HG03378 (cell line): ENCODE measurements around the gene EFNA4.

Experiments used
- ATAC-seq: cut with Tn5 transposase; IDR thresholded peaks from one replicate; pipeline ENCODE4 v1.9.1; 2021; ENCODE audit warnings: mild to moderate bottlenecking, moderate library complexity; ENCODE audit not compliant: unreplicated experiment

Gene EFNA4

DNA sequence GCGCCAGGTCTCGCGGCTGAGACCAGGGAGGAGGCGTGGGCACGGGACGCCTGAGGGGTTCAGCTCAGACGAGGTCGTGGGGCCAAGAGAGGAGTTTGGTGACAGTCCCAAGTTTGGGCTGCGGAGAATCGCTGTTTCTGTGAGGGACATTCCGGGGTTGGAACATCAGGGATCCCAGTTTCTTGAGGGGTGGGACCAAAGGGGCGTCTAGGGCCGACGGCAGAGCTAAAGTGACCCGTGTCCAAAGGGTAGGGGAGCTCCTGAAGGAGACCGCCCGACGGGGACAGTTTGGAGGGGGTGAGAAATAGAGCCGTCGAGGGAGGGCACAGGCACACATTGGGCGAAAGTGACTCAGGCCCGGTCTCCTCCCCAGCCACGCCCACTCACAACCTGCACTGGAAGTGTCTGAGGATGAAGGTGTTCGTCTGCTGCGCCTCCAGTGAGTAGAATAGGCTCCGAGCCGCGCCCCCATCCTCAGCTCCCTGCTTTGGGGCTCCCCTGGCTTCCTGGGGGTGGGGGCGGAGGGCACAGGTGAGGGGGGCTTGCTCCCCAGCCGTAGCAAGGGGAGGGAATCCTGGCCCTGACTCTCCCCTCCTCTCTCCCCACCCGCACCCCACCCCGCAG lies 22.1 kb downstream of the EFNA4 start:
- no peak for ATAC-seq

DNA sequence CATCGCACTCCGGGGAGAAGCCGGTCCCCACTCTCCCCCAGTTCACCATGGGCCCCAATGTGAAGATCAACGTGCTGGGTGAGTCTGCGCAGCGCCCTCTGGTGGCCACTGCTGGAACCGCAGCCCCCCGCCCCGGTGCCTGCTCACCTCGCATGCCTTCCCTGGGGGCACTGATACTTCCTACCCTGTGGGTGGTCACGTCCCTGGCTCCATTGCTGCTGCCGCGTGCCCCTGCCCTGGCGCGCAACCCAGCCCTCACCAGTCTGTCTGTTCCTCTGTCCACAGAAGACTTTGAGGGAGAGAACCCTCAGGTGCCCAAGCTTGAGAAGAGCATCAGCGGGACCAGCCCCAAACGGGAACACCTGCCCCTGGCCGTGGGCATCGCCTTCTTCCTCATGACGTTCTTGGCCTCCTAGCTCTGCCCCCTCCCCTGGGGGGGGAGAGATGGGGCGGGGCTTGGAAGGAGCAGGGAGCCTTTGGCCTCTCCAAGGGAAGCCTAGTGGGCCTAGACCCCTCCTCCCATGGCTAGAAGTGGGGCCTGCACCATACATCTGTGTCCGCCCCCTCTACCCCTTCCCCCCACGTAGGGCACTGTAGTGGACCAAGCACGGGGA lies 22.7 kb downstream of the EFNA4 start:
- ATAC-seq = no peak

DNA sequence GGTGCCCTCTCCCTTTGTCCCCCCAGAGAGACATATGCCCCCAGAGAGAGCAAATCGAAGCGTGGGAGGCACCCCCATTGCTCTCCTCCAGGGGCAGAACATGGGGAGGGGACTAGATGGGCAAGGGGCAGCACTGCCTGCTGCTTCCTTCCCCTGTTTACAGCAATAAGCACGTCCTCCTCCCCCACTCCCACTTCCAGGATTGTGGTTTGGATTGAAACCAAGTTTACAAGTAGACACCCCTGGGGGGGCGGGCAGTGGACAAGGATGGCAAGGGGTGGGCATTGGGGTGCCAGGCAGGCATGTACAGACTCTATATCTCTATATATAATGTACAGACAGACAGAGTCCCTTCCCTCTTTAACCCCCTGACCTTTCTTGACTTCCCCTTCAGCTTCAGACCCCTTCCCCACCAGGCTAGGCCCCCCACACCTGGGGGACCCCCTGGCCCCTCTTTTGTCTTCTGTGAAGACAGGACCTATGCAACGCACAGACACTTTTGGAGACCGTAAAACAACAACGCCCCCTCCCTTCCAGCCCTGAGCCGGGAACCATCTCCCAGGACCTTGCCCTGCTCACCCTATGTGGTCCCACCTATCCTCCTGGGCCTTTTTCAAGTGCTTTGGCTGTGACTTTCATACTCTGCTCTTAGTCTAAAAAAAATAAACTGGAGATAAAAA lies 23.5 kb downstream of the EFNA4 start:
- no peak for ATAC-seq

DNA sequence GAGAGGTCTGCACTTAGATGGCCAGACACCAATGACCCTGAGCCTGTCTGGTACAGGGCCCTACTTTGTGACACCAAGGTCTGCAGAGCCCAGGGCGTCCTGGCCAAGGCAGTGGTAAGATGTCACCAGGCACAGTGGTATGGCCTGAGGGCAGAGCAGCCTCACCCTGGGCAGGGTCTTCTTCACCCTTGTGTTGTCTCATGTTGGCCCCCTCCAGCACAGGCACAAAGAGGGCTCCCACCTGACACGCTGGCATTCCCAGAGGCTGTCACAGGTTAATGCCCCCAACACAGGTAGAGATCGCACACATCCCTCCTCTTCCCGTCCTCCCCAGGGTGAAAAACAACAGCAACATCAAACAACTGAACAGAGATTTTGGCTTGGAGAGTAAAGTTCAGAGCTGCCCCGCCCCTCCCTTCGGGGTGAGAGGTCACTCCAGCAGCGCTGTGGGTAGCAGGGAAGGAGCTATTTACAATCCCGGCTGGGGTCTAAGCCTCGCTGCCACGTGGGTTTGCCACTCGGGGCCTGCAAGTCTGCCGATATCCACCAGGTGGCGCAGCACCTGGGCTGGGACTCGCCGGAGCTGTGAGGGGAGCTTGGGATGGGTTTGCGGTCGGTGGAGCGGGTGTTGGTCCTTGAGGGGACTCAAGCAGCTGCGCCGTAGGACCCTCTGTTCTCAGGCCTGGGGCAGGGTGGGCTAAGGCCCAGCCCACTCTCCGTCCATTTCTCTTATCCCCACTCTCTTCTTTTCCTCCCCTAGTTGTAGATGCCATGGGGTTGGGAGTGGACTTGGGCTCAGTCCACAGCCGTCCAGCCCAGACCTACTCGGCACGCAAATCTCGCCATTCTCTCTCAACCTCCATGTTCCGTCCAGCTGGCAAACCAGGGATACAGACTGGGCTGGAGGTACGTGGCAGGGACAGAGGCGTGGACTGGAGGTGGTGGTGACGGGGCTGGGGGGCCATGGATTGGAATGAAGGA lies 27.8 kb downstream of the EFNA4 start:
- no peak for ATAC-seq

DNA sequence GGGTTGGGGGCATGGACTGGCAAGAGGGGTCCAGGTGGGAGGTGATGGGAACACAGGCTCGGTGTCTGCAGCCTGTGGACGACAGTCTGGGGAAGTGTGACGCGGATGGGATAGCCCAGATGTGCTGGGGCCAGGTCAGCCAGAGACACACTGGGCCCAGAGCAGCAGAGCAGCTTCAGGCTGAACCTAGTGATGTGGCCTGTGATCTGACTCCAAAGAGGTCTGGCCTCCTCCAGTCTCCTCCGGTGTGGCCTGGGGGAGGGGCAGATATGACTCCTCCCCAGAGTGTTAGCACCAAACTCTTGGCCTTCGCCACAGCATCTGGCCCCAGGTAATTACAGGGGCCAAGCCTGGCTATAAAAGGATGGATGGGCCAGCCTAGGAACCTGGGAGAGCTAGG lies 28.6 kb downstream of the EFNA4 start:
- ATAC-seq = no peak

DNA sequence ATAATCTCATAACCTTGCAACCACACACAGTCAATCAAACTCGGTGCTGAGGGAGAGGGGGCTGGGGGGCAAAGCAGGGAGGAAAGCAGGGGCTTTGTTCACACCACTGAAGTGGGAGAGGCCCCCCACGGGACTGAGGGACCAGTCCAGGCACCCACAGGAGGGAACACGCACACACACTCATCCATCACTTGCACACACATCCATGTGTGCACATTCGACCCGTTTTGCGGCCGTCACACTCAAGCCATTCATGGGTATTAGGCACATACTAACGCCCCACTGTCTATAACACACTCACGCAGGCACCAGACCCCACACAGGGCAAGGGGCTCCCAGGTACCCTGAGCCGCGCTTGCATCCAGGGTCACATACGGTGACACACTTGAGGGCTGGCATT lies 29.1 kb downstream of the EFNA4 start:
- ATAC-seq = no peak

DNA sequence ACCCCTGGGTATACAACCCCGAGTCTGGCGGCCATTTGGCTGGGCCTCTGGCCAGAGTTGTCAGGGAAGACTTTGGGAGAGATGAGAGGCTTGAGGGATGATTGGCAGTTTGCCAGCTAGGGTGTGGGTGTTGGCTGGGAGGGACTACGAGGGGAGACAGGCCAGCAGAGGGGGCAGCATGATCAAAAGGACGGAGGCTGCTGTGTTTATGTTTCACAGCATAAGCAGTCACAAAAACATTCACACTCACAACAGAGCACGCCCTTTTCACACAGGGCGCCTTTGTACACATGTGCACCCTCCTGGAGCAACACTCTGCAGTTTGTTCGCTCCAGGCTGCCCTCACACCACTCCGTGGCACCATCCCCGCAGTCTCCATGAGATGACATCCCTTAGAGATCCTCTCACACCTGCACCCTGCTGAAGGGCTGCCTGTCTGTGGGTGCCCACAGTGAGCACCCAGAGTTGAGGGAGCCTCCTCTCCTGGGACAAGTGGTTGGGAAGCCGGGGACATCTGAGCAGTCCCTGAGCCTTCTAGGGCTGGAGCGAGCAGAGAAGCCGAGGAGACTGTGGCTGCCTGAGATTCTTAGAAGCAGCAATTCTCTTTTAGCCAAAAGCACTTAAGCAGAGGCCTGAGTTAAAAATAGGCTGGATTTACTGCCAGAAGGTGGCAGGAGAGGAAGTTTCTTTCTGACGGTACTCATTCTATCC lies 30.5 kb downstream of the EFNA4 start:
- no peak for ATAC-seq

DNA sequence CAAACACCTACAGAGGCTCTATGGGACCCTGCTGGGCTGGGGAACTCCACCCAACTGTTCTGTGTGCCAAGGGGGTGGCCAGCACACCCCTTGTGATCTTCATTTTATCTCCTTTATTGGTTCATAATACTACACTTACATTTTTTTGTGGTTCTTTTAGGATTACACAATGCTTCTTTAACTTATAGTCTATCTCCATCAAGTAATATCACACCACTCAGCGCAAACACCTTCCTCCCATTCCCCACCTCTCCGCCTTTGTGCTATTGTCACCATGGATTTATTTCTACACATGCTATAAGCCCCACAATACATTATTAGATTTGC lies 31.0 kb downstream of the EFNA4 start:
- no peak for ATAC-seq

DNA sequence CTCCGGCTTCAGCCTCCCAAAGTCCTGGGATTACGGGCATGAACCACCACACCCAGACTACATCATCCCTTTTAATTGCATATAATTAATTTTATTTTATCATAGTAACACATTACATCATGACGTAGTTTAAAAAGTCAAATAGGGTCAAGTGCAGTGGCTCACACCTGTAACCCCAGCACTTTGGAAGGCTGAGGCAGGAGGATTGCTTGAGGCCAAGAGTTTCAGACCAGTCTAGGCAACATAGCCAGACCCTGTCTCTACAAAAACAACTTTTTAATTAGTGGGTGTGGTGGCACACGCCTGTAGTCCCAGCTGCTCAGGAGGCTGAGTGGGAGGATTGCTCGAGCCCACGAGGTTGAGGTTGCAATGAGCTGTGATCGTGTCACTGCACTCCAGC lies 35.8 kb downstream of the EFNA4 start:
- ATAC-seq = no peak

DNA sequence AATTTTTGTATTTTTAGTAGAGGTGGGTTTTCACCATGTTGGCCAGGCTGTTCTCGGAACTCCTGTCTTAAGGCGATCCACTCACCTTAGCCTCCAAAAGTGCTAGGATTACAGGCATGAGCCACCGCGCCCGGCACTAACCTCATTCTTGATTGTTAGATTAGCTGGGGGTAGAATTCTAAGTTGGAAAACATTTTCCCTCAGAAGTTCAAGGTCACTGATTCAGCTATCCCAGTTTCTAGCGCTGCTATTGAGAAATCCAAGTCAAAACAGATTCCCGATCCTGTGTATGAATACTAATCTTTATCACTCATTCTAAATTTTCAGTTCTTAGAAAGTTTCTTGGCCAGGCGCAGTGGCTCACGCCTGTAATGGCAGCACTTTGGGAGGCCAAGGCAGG lies 39.8 kb downstream of the EFNA4 start:
- no peak for ATAC-seq

DNA sequence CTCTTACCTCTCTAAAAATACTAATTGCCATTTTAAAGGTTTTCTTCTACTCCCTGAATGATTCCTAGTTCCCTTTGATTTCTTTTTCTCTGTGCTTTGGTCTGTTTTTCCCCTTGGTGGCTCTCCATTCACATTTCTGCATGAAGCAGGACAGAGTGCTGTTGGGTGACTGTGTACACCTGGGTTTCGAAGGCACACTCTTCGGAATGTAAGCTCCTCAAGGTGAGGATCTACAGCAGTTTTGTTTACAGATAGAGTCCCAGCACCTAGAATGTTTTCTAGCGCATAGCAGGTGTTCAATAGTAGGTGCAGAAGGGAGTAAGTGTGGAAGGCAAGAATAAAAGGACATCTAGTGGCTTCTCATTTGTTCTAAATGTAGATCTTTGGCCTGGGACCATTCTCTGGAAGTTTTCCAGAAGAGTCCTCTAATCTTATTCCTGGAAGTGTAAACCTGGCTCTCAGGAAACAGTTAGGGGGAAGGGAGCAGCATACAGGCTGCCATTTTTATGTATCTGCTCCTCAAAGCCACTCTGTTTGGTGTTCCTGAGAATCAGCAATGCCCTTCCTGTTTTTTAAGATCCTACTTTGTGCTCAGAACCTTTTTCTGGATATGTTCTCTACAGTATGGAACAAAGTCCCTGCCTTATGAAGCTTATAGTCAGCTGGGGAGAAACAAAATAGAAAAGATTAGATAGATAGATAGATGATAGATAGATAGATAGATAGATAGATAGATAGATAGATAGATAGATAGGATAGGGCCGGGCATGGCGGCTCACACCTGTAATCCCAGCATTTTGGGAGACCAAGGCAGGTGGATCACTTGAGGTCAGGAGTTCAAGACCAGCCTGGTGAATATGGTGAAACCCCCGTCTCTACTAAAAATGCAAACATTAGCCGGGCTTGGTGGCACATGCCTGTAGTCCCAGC lies 41.3 kb downstream of the EFNA4 start:
- no peak for ATAC-seq

DNA sequence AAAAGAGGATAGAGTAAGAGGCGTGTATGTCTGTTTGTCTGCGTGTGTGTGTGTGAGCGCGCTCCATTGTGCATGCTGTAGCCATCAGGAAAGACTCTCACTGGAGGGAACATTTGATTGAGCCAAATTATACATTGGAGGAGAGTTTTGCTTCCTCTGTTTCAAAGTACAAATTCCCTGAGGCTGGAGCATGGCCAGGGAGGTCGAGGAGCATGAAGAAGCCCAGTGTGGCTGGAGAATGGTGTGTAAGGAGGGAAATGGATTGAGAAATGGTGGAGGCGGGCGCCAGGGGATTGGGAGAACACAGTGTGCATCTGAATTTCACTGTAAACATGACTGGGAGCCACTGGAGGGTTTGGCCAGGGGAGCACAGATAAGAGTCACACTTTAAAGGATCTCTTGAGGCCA lies 42.1 kb downstream of the EFNA4 start:
- no peak for ATAC-seq

DNA sequence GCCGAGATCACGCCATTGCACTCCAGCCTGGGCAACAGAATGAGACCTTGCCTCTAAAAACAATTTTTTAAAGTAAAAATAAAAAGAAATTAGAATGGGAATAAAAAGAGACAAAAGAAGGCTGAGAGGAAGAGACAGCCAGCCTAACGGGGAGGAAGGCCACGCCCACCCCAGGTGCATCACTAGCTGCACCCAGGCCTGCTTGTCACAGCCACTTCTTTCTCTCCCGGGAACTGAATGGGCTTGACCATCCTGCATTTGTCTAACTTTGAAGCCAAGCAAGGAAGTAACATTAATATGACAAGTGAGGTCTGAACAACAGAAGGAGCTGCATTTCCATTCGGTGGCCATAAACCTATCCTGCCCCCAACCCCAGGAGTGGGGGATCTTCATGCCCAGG lies 43.3 kb downstream of the EFNA4 start:
- no peak for ATAC-seq

DNA sequence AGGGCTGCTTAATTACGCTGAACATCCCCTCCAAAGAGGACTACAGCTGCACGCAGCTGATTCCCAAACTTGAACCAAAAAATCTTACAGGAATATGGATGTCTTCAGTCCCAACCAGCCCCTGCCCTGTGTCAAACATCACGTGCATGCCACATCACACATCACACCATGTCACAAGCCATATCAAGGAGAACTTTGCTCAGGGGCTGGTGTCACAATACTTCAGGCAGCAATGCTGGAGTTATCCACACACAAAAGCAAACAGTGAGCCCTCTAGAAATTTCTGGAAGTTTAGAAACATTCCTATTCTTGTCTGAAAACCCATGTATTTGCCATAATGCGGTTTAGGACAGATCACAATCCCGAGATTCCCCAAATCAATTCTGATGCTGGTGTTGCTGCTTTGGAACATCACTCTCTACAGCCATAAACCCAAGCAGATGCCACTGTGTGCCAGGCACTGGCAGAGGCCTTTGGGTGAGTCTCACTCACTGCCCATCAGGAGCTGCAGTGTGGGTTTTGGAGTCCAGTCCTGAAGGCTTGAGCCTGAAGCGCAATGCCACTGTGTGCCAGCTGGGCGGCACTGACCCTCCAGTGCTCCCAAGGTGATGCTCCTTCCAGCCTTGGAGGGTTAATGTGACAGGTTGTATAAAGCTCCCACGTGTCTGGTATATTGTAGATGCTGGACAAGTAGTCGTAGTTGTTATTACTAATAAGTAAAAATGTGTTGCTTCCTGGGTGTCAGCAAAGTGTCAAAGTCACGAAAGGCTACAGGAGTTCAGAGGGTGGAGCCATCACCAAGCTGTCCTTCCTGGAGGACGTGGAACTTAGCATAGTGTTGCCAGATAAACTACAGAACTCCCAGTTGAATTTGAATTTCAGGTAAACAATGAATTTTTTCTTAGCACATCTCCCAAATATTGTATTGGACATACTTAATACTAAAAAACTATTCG lies 44.0 kb downstream of the EFNA4 start:
- no peak for ATAC-seq

DNA sequence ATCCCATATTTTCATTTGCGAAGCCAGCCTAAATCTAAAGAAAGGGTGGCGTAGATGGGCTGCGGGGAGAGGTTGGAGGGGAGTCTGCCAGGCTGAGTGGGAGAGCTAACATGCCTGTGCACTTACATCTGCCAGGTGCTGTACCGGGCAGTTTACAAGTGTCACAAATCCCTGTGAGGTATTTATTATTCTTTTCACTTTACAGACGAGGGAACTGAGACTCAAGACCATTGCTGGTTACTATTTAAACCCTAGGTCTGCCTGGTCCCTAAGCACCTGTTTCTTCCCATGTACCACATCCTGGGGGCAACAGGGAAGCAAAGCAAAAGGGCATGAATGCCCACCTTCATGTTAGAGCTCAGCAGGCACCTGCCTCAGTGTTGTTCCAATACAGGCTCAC lies 44.8 kb downstream of the EFNA4 start:
- no peak for ATAC-seq

DNA sequence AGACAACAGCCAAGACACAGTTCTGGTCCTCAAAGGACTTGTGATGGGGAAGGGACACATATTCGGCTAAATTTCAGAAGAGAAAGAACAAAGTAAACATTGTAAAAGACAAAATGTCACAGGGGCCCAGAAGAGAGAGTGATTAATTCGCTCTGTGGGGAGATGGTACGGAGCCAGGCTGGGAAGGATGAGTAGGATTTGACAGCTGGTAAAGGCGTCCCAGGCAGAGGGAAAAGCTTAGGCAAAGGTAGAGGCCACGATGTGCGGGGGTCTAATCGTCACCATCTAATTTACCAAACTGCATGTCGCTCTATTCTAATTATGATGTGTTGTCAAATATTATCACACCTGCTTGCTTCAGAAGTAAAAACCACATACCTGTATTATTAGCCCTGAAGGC lies 46.8 kb downstream of the EFNA4 start:
- no peak for ATAC-seq

DNA sequence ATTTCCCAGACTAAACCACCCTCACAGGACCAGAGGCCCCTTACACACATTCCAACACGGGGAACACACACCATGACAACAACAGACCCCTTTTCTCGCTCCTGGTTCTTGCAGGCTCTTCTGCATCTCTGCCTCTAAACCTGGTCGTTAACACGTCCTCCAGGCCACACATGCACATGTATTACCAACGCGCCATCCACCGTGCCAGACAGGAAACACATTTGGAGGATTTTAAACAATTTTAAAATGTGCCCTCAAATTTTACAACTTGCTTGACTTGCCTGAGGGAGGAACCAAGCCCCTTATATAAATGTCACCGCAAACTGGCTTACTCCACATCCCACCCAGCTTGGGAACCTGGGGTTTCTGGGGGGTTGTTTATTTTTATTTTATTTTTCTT lies 47.3 kb downstream of the EFNA4 start:
- no peak for ATAC-seq

DNA sequence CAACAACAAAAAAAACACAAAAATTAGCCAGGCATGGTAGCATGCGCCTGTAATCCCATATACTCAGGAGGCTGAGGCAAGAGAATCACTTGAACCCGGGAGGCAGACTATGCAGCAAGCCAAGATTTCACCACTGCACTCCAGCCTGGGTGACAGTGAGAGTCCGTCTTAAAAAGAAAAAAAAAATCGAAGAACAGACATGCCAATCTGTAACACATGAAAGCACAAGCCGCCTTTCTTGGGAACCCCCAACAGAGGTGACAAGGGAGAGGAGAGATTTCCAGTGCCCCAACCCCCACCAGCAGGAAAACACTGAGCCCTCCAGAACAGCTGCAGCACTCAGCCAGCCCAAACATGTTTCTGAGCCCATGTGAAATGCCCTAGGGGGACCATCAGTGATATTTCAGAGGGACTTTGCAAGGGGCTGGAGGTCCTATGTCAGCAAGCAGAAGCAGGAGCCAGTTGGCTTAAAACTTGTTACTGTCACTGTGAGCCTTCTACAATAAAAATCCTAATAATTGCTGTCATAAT lies 50.0 kb downstream of the EFNA4 start:
- no peak for ATAC-seq
